ENCODE results near the gene SLC19A1.

DNA sequence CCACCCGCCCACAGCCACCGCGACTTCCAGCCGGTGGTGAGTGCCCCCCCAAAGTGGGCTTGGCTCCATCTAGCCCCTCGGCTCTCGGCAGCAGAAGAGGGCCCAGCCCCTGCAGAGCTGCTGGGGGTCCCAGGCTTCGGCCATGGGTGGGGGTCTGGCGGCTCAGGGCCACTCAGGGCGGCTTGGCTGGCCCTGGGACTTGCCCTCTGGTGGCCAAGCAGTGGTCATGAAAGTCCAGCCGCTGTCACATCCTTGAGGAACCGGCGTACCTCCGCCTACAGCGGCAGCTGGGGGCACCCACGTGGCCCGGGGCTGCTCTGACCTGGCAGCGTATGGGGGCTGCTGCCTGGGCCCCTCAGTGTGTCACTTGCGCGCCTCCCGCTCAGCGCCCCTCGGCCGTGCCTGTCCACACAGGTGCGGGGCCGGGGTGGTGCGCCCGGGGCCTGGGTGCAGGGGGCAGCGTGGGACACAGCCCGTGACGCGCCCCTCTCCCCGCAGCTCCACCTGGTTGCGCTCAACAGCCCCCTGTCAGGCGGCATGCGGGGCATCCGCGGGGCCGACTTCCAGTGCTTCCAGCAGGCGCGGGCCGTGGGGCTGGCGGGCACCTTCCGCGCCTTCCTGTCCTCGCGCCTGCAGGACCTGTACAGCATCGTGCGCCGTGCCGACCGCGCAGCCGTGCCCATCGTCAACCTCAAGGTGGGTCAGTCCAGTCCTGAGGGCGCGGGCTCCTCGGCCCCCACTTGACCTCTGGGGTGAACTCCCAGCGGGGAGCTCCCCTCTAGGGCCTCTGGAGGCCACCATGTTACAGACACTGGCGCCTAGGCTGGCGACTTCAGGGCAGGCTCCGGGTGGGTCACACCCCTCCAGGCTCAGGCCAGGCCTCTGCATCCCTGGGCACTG, 32.4 kb downstream of the SLC19A1 start:
- TF ChIP-seq, protein P1, sequence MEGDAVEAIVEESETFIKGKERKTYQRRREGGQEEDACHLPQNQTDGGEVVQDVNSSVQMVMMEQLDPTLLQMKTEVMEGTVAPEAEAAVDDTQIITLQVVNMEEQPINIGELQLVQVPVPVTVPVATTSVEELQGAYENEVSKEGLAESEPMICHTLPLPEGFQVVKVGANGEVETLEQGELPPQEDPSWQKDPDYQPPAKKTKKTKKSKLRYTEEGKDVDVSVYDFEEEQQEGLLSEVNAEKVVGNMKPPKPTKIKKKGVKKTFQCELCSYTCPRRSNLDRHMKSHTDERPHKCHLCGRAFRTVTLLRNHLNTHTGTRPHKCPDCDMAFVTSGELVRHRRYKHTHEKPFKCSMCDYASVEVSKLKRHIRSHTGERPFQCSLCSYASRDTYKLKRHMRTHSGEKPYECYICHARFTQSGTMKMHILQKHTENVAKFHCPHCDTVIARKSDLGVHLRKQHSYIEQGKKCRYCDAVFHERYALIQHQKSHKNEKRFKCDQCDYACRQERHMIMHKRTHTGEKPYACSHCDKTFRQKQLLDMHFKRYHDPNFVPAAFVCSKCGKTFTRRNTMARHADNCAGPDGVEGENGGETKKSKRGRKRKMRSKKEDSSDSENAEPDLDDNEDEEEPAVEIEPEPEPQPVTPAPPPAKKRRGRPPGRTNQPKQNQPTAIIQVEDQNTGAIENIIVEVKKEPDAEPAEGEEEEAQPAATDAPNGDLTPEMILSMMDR (conservative IDR thresholded peaks at IDR 0.05 in 1 of 2, IDR thresholded peaks at IDR 0.05 in 1 of 2; ENCODE audit: low read depth in 1 of 2, low read length in 2 of 2) = no peak
- TF ChIP-seq EZH2 (IDR thresholded peaks at IDR 0.05; ENCODE audit: low read length, missing control alignments) = no peak
